Measurements from ENCODE around the gene ZNF394. TPM values are rescaled to one million over a fixed set of nuclear protein-coding genes. Genes with fewer than 3 reads are reported as not detected.

The ZNF394 gene
- total RNA-seq, 2 experiments from 2014 or later = 26.8 to 35.3 TPM

GRCh38 chr7:99469381-99470065 lies 30.6 kb downstream of the ZNF394 start:
- CTCF ChIA-PET (ENCODE audit: unreplicated experiment) = no interaction called here

GRCh38 chr7:99468336-99468918 lies 31.7 kb downstream of the ZNF394 start:
- Histone ChIP-seq H3K4me3 (ENCODE audit: low read depth, low read length, poor library complexity, severe bottlenecking) (no peak overlapping the region), H3K9me2 (ENCODE audit: insufficient read depth, low read length) (no peaks in the 10 kb centered on the region), H2AFZ (ENCODE audit: low read length) (no peak overlapping the region), H3K4me2 (ENCODE audit: low read length) (no peak overlapping the region), H4K20me1 (ENCODE audit: insufficient read depth, low read length) (no peaks in the 10 kb centered on the region), H3K27ac (ENCODE audit: low read depth, low read length, poor library complexity, severe bottlenecking) (no peak overlapping the region), H3K79me2 (ENCODE audit: insufficient read depth, low read depth, low read length) (peaks cover 31% of the 10 kb centered on the region), H3K4me1 (ENCODE audit: insufficient read depth, low read length, poor library complexity, severe bottlenecking) (peaks cover 18% of the 10 kb centered on the region), H3K9me3 (ENCODE audit: low read length) (no peaks in the 10 kb centered on the region), H3K36me3 (ENCODE audit: insufficient read depth, low read length) (peaks cover 8% of the 10 kb centered on the region)
- intact Hi-C loops (cut with micrococcal nuclease; ENCODE audit: unreplicated experiment) = no loop called here
- DNase-seq (ENCODE audit: low spot score) = no peak
- TF ChIP-seq EZH2phosphoT487 (IDR thresholded peaks at IDR 0.05; ENCODE audit: borderline replicate concordance, low read depth, low read length) (no peak), CTCF (conservative IDR thresholded peaks at IDR 0.05; ENCODE audit: low read length) (no peak)
- ChIA-PET CTCF (ENCODE audit: unreplicated experiment) (no interaction called here), POLR2A (interaction anchor here (0.6 kb wide), 1 partner anchor 77 kb away, joined by 4 read pairs; no protein-coding TSS in a partner anchor)
- no TSS peak for BruUV-seq (replicated peaks)

More at GRCh38 chr7:99469381-99470065, 30.6 kb downstream of the ZNF394 start:
- intact Hi-C loops (cut with micrococcal nuclease; ENCODE audit: unreplicated experiment) = no loop called here
- Histone ChIP-seq H3K27ac (ENCODE audit: low read depth, low read length, poor library complexity, severe bottlenecking) (no peak overlapping the region), H4K20me1 (ENCODE audit: insufficient read depth, low read length) (no peaks in the 10 kb centered on the region), H2AFZ (ENCODE audit: low read length) (no peak overlapping the region), H3K4me3 (ENCODE audit: low read depth, low read length, poor library complexity, severe bottlenecking) (no peak overlapping the region), H3K9me3 (ENCODE audit: low read length) (no peaks in the 10 kb centered on the region), H3K4me1 (ENCODE audit: insufficient read depth, low read length, poor library complexity, severe bottlenecking) (peaks cover 19% of the 10 kb centered on the region), H3K9me2 (ENCODE audit: insufficient read depth, low read length) (no peaks in the 10 kb centered on the region), H3K4me2 (ENCODE audit: low read length) (no peak overlapping the region), H3K79me2 (ENCODE audit: insufficient read depth, low read depth, low read length) (peaks cover 31% of the 10 kb centered on the region), H3K36me3 (ENCODE audit: insufficient read depth, low read length) (no peaks in the 10 kb centered on the region)
- DNase-seq (ENCODE audit: low spot score) = no peak
- TF ChIP-seq CTCF (conservative IDR thresholded peaks at IDR 0.05; ENCODE audit: low read length) (no peak), EZH2phosphoT487 (IDR thresholded peaks at IDR 0.05; ENCODE audit: borderline replicate concordance, low read depth, low read length) (no peak)
- BruUV-seq (replicated peaks) = no TSS peak
- POLR2A ChIA-PET = no interaction called here

- Histone ChIP-seq H3K27ac (ENCODE audit: low read depth, low read length, poor library complexity, severe bottlenecking) (peak overlapping the region; percentile 54), H3K9me3 (ENCODE audit: low read length) (0 out of 2 replicates have a peak, but pooled peaks cover 4% of the 10 kb centered on the region), H4K20me1 (ENCODE audit: insufficient read depth, low read length) (no peaks in the 10 kb centered on the region), H3K4me2 (ENCODE audit: low read length) (peak overlapping the region; percentile 92), H3K4me3 (ENCODE audit: low read depth, low read length, poor library complexity, severe bottlenecking) (peak overlapping the region; percentile 83), H3K36me3 (ENCODE audit: insufficient read depth, low read length) (peaks cover 37% of the 10 kb centered on the region), H3K9me2 (ENCODE audit: insufficient read depth, low read length) (no peaks in the 10 kb centered on the region), H3K79me2 (ENCODE audit: insufficient read depth, low read depth, low read length) (peaks cover 54% of the 10 kb centered on the region), H2AFZ (ENCODE audit: low read length) (peak overlapping the region; percentile 89; the same call in 1 of the 2 replicates), H3K4me1 (ENCODE audit: insufficient read depth, low read length, poor library complexity, severe bottlenecking) (peaks cover 23% of the 10 kb centered on the region)
- POLR2A ChIA-PET = interaction anchor here (0.6 to 1.6 kb wide), 9 partner anchors 9 to 453 kb away, joined by 3 to 7 read pairs (median 4); partner anchors contain the start of genes BUD31, PDAP1, ZKSCAN5 and ZNF394
- no peak for DNase-seq (ENCODE audit: low spot score)
- intact Hi-C loops (cut with micrococcal nuclease; ENCODE audit: unreplicated experiment) = no loop called here
- TSS peak; percentile 71 for BruUV-seq (replicated peaks)
- TF ChIP-seq CTCF (conservative IDR thresholded peaks at IDR 0.05; ENCODE audit: low read length) (no peak), EZH2phosphoT487 (IDR thresholded peaks at IDR 0.05; ENCODE audit: borderline replicate concordance, low read depth, low read length) (no peak)
- CTCF ChIA-PET (ENCODE audit: unreplicated experiment) = no interaction called here
Observed at GRCh38 chr7:99465421-99465768, 34.7 kb downstream of the ZNF394 start.

Measured in OCI-LY7 (cell line).